ENCODE results near the gene SLC33A1. TPM values are rescaled to one million over a fixed set of nuclear protein-coding genes. Genes with fewer than 3 reads are reported as not detected.

The SLC33A1 gene
- total and polyA plus RNA-seq, 2 experiments from 2014 or later: 12.5 to 33.5 TPM

GRCh38 chr3:155871746-155872158, 17.5 kb upstream of the SLC33A1 start (continued):
- TF ChIP-seq, protein P1, sequence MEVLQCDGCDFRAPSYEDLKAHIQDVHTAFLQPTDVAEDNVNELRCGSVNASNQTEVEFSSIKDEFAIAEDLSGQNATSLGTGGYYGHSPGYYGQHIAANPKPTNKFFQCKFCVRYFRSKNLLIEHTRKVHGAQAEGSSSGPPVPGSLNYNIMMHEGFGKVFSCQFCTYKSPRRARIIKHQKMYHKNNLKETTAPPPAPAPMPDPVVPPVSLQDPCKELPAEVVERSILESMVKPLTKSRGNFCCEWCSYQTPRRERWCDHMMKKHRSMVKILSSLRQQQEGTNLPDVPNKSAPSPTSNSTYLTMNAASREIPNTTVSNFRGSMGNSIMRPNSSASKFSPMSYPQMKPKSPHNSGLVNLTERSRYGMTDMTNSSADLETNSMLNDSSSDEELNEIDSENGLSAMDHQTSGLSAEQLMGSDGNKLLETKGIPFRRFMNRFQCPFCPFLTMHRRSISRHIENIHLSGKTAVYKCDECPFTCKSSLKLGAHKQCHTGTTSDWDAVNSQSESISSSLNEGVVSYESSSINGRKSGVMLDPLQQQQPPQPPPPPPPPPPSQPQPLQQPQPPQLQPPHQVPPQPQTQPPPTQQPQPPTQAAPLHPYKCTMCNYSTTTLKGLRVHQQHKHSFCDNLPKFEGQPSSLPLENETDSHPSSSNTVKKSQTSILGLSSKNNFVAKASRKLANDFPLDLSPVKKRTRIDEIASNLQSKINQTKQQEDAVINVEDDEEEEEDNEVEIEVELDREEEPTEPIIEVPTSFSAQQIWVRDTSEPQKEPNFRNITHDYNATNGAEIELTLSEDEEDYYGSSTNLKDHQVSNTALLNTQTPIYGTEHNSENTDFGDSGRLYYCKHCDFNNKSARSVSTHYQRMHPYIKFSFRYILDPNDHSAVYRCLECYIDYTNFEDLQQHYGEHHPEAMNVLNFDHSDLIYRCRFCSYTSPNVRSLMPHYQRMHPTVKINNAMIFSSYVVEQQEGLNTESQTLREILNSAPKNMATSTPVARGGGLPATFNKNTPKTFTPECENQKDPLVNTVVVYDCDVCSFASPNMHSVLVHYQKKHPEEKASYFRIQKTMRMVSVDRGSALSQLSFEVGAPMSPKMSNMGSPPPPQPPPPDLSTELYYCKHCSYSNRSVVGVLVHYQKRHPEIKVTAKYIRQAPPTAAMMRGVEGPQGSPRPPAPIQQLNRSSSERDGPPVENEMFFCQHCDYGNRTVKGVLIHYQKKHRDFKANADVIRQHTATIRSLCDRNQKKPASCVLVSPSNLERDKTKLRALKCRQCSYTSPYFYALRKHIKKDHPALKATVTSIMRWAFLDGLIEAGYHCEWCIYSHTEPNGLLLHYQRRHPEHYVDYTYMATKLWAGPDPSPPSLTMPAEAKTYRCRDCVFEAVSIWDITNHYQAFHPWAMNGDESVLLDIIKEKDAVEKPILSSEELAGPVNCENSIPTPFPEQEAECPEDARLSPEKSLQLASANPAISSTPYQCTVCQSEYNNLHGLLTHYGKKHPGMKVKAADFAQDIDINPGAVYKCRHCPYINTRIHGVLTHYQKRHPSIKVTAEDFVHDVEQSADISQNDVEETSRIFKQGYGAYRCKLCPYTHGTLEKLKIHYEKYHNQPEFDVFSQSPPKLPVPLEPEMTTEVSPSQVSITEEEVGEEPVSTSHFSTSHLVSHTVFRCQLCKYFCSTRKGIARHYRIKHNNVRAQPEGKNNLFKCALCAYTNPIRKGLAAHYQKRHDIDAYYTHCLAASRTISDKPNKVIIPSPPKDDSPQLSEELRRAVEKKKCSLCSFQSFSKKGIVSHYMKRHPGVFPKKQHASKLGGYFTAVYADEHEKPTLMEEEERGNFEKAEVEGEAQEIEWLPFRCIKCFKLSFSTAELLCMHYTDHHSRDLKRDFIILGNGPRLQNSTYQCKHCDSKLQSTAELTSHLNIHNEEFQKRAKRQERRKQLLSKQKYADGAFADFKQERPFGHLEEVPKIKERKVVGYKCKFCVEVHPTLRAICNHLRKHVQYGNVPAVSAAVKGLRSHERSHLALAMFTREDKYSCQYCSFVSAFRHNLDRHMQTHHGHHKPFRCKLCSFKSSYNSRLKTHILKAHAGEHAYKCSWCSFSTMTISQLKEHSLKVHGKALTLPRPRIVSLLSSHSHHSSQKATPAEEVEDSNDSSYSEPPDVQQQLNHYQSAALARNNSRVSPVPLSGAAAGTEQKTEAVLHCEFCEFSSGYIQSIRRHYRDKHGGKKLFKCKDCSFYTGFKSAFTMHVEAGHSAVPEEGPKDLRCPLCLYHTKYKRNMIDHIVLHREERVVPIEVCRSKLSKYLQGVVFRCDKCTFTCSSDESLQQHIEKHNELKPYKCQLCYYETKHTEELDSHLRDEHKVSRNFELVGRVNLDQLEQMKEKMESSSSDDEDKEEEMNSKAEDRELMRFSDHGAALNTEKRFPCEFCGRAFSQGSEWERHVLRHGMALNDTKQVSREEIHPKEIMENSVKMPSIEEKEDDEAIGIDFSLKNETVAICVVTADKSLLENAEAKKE (CRISPR knock-in tag; IDR thresholded peaks at IDR 0.05): no peak
- no peak for TF ChIP-seq ZNF114 (CRISPR knock-in tag; IDR thresholded peaks at IDR 0.05)

- Histone ChIP-seq H3K4me1 (ENCODE audit: insufficient read depth) (peaks cover 22% of the 10 kb centered on the region), H3K36me3 (ENCODE audit: insufficient read depth) (no peaks in the 10 kb centered on the region), H3K79me2 (replicated peaks; ENCODE audit: insufficient read depth) (peaks cover 53% of the 10 kb centered on the region), H3K9me2 (ENCODE audit: insufficient read depth) (no peaks in the 10 kb centered on the region), H3F3A (replicated peaks; ENCODE audit: low read depth) (peaks cover 7% of the 10 kb centered on the region), H3K27ac (ENCODE audit: low read depth) (peak overlapping the region; percentile 93), H3K27me3 (ENCODE audit: insufficient read depth) (no peaks in the 10 kb centered on the region), H2AFZ (0 out of 2 replicates have a peak overlapping the region, but pooled peaks have one; percentile 53), H4K20me1 (replicated peaks; ENCODE audit: insufficient read depth) (peaks cover 16% of the 10 kb centered on the region), H3K4me2 (peak overlapping the region; percentile 92), H3K4me3 (peak overlapping the region; percentile 74)
- H3K27ac Mint-ChIP-seq: peak overlapping the region; percentile 89; the same call in 1 of the 2 replicates
- DNase-seq (ENCODE audit: low spot score) (peak; percentile 60), ATAC-seq (peak; percentile 26)
- peaks cover 8% of the 10 kb centered on the region for H3K27me3 Mint-ChIP-seq (ENCODE audit: insufficient read depth, low read depth, poor library complexity)
- H3K4me1 Mint-ChIP-seq: peaks cover 32% of the 10 kb centered on the region
- H3K36me3 Mint-ChIP-seq (ENCODE audit: low read depth): peaks cover 5% of the 10 kb centered on the region; the same call in 1 of the 3 replicates
- no peaks in the 10 kb centered on the region; the same call in 2 of the 3 replicates for H3K9me3 Mint-ChIP-seq
- H3K4me3 Mint-ChIP-seq: peak overlapping the region; percentile 96
- TF ChIP-seq NANOG (IDR thresholded peaks at IDR 0.05; ENCODE audit: borderline replicate concordance): no peak
- TF ChIP-seq, protein P2, sequence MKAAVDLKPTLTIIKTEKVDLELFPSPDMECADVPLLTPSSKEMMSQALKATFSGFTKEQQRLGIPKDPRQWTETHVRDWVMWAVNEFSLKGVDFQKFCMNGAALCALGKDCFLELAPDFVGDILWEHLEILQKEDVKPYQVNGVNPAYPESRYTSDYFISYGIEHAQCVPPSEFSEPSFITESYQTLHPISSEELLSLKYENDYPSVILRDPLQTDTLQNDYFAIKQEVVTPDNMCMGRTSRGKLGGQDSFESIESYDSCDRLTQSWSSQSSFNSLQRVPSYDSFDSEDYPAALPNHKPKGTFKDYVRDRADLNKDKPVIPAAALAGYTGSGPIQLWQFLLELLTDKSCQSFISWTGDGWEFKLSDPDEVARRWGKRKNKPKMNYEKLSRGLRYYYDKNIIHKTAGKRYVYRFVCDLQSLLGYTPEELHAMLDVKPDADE (IDR thresholded peaks at IDR 0.05): no peak
- TF ChIP-seq, protein P1 (CRISPR knock-in tag; IDR thresholded peaks at IDR 0.05): no peak
- TF ChIP-seq CREB1 (CRISPR knock-in tag; IDR thresholded peaks at IDR 0.05; ENCODE audit: low read depth): no peak
- no peak for TF ChIP-seq POLR2AphosphoS5 (IDR thresholded peaks at IDR 0.05; ENCODE audit: low read depth)
- TF ChIP-seq JUNB (IDR thresholded peaks at IDR 0.05; ENCODE audit: unreplicated experiment): no peak
These were observed 16.9 kb upstream of the SLC33A1 start for GRCh38 chr3:155870945-155871745.

Measured in GM23338 (cell line).